ENCODE data around the gene CSHL1. TPM values are rescaled to one million over a fixed set of nuclear protein-coding genes. Genes with fewer than 3 reads are reported as not detected.
"Not testable (repeated sequence)": the region's sequence is repeated elsewhere in the genome, so short reads cannot be mapped to it uniquely, and the experiment has no call there.

The CSHL1 gene
- total RNA-seq, 1 donor from 2014 or later, result not detected

DNA sequence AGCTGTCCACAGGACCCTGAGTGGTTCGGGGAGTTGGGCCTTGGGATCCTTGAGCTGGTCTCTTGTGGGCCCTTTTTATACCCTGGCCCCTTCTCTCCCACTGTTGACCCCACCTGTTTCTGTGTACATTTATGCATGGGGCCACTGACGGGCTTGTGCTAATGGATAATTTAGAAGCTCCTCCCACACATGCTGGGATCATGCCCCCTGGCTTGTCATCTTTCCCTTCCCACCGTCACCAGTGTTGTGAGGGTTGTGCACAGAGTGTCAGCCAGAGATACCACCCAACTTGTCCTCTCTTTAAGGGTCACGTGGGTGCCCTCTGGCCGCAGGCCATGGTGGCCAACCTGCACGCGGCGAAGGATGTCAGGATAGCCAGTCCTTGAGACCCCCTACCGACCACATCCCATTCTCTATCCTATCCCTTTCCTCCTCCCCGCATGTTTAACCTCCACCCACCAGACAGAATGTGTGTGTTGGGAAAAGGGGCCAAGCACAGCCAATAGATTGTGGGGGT lies 7.8 kb upstream of the CSHL1 start, which contains the start of gene GH1:
Gene GH1, minus strand, starts transcription at position 51 of the 517 bp plus-strand sequence. CDS start 63 bp downstream, outside the sequence.
- not testable (repeated sequence) for DNase-seq (ENCODE audit: low read depth)

DNA sequence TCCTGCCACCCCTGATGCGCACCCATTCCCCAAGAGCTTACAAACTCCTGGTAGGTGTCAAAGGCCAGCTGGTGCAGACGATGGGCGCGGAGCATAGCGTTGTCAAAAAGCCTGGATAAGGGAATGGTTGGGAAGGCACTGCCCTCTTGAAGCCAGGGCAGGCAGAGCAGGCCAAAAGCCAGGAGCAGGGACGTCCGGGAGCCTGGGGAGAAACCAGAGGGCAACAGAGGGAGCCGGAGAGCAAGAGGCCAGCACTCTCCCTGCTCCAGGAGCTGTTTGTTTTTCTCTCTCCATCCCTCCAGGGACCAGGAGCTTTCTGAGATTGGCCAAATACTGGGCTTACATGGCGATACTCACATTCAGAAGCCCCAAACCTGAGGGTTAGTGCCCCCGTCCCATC lies 7.2 kb upstream of the CSHL1 start:
- no peak for DNase-seq (ENCODE audit: low read depth)

DNA sequence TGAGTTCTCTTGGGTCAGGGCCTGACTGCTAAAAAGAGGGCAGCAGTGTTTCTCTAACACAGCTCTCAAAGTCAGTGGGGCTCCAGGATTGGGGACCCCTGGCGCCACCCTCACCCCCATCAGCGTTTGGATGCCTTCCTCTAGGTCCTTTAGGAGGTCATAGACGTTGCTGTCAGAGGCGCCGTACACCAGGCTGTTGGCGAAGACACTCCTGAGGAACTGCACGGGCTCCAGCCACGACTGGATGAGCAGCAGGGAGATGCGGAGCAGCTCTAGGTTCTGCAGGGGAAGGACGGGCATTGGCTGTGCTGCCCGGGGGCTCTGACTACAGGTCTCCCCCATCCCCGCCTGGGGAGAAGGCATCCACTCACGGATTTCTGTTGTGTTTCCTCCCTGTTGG lies 6.6 kb upstream of the CSHL1 start:
- DNase-seq (ENCODE audit: low read depth), result no peak

DNA sequence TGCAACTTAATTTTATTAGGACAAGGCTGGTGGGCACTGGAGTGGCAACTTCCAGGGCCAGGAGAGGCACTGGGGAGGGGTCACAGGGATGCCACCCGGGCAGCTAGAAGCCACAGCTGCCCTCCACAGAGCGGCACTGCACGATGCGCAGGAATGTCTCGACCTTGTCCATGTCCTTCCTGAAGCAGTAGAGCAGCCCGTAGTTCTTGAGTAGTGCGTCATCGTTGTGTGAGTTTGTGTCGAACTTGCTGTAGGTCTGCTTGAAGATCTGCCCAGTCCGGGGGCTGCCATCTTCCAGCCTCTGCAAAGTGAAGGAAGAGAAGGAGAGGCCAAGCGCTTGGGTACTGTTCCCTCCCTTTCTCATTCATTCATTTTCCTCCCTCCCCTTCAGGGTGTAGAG lies 6.1 kb upstream of the CSHL1 start:
- not testable (repeated sequence) for DNase-seq (ENCODE audit: low read depth)

DNA sequence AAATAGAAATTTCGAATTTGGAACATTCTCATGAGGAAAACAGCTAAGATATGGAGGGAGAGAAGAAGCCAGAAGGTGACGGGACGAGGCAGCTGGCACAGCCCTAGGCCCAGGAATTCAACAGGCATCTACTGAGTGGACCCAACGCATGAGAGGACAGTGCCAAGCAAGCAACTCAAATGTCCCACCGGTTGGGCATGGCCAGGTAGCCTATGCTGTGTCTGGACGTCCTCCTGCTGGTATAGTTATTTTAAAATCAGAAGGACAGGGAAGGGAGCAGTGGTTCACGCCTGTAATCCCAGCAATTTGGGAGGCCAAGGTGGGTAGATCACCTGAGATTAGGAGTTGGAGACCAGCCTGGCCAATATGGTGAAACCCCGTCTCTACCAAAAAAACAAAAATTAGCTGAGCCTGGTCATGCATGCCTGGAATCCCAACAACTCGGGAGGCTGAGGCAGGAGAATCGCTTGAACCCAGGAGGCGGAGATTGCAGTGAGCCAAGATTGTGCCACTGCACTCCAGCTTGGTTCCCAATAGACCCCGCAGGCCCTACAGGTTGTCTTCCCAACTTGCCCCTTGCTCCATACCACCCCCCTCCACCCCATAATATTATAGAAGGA lies 5.6 kb upstream of the CSHL1 start:
- no peak for DNase-seq (ENCODE audit: low read depth)

DNA sequence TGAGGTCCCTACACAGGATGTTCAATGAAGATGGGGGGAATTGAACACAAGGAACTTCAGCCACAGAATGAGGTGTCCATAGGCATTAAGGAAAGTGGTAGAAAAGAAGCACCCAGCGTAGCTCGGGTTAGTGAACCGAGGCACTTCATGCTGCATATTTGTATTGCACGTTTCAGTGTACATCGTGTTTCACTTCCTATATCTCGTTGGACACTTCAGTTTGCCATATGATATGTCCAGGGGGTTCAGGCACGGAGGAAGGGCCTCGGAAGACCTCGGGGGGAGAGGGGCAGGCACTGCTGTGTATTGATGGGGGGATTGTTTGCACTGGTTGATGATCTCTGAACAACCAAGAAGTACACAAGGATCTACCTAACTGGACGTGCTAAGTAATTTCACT lies 4.7 kb upstream of the CSHL1 start:
- DNase-seq (ENCODE audit: low read depth), result not testable (repeated sequence)

DNA sequence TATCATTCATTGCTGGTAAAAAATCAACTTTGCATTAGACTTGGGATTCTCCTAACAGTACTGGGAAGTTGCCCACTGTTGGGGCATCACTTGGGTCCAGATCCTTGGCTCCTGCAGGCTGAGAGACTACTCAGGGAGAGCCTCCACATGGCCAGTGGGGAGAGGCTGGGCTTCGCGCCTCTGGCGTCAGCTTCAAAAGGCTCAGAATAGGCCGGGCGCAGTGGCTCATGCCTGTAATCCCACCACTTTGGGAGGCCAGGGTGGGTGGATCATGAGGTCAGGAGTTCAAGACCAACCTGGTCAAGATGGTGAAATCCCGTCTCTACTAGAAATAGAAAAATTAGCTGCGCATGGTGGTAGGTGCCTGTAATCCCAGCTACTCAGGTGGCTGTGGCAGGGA lies 3.4 kb upstream of the CSHL1 start:
- DNase-seq (ENCODE audit: low read depth), result no peak

DNA sequence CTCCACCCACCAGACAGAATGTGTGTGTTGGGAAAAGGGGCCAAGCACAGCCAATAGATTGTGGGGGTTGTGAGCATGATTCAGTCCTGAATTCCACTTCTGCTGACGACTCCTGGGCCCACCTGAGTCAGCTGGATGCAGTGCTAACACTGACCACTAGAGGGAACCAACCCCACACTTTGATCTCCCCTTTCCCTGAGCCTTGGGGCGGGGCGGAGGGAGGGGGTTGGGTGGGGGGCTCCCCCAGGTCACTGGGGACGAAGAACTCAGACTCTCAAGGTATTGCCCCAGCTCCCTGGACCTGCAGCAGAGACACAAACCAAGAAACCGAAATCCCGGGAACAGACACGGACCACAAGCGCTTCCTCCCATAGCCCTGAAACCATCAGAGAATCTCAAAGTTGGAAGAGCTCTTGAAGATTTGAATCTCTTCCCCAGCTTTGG lies 621 bp upstream of the CSHL1 start:
- no peak for DNase-seq (ENCODE audit: low read depth)

DNA sequence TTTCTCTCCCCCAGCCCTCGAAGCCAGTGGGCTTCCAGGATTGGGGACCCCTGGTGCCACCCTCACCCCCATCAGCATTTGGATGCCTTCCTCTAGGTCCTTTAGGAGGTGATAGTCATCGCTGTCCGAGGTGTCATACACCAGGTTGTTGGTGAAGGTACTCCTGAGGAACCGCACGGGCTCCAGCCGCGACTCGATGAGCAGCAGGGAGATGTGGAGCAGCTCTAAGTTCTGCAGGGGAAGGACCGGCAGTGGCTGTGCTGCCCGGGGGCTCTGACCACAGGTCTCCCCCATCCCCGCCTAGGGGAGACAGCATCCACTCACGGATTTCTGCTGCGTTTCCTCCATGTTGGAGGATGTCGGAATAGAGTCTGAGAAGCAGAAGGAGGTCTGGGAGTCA lies 962 bp downstream of the CSHL1 start:
- no peak for DNase-seq (ENCODE audit: low read depth)

DNA sequence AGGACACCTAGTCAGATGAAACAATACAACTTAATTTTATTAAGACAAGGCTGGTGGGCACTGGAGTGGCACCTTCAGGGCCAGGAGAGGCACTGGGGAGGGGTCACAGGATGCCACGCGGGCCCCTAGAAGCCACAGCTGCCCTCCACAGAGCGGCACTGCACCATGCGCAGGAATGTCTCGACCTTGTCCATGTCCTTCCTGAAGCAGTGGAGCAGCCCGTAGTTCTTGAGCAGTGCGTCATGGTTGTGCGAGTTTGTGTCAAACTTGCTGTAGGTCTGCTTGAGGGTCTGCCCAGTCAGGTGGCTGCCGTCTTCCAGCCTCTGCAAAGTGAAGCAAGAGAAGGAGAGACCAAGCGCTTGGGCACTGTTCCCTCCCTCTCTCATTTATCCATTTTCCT lies 1.5 kb downstream of the CSHL1 start:
- not testable (repeated sequence) for DNase-seq (ENCODE audit: low read depth)

DNA sequence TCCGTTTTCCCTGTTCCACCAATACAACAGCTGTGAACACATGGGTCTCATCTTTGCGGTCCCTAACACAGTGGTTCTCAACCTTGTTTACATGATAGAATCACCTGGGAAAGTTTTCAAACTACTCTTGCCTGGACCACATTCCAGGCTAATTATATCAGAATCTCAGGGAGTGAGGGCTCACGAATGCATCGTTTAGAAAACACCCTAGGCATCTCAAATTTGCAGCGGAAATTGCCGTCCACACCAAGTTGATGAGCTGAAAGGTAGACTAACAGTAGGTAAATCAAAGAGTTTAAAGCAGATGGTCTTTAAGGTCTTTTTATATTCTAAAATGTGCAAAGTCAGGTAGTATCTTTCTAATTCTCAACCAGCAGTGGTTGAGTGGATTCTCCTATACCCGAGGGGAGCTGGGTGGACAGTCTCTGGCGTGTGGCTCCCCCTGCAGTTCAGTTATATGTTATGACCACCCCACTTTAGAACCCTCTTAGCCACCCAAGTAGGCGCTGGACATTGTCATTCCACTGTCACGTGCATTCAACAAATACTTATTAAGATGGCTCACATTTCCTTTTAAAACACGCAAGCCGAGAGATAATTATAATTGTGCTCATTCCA lies 3.8 kb downstream of the CSHL1 start:
- DNase-seq (ENCODE audit: low read depth), result not testable (repeated sequence)

DNA sequence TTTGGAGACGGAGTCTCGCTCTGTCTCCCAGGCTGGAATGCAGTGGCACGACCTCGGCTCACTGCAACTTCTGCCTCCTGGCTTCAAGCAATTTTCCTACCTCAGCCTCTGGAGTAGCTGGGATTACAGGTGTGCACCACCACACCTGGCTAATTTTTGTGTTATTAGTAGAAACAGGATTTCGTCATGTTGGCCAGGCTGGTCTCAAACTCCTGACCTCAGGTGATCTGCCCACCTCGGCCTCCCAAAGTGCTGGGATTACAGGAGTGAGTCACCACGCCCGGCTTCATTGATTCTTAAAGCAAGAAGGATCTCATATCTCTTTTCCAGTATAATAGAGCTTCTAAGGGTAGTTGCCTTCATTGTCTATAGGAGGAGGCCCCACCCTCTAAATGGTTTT lies 6.3 kb downstream of the CSHL1 start:
- not testable (repeated sequence) for DNase-seq (ENCODE audit: low read depth)

DNA sequence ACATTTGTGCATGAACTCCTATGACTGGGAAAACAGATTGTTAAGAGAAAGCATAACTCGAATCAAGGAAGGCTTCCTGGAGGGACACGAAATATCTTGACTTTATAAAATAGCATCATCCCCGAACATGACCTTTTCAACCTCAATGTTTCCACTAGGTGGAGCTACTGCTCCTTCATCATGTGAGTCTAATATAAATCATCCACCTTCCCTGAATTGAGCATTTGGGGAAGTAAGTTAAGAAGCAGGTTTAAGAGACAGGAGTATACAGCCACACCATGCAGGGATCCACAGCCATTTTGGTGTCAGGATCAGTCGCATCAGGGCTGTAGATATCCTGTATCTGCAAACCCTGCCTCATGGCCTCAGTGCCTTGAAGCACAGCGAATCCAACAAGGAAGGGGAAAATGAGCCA lies 7.3 kb downstream of the CSHL1 start:
- not testable (repeated sequence) for DNase-seq (ENCODE audit: low read depth)

DNA sequence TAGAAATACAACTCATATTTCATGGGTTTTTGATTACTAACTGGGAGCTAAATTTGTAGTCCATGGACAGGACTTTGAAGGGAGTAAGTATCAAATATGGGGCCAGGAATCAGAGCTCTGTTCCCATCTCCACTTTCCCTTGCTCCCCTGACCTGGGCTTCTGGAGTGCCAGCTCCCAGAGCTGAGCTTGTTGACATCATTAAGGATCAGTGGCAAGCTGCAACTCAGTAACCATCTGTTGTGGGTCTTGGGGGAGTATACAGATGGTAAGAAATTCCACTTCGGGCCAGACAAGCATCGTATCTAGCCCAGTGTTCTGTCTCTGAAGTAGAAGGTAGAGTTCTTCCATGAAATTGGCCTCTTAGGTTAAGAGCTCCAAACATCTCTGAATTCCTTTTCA lies 9.1 kb downstream of the CSHL1 start:
- not testable (repeated sequence) for DNase-seq (ENCODE audit: low read depth)

DNA sequence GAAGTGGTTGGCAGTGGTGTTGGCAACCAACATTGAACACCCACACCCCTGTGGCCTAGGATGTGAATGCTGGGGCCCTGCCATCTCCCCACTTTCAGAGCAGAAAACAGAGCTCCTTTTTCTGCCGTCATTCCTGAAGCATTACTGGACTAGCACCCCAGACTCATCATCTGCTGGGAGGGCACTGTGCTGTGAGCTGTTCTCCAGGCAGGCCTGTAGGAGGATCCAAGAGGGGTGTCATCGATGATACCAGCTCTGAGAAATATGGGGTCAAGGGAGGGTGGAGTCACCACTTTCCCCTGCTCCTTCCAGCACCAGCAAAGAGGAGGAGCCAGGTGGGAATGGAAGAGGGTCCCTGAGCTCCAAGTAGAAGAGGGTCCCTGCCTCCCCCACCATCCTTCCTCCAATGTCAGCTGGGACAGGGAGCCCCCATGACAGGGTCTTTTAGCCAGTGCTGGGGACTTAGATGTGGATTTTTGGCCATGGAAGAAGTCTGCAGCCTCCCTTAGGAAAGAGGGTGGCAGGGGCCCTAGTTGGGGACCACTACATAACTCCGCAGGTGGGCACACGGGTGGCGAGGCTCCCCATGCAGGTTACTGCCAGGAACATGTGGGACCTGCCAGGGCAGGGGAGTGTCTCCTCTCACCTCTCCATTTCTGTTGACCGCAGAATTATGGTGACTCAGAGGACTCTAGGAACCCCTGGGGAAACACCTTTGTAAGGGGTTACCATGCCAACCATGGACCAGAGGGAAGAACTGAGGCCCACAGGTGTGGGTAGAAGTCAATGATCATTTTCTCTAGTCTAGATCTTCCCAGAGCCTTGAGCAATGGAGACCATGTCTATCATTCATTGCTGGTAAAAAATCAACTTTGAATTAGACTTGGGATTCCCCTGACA lies 11.9 kb downstream of the CSHL1 start:
- not testable (repeated sequence) for DNase-seq (ENCODE audit: low read depth)

DNA sequence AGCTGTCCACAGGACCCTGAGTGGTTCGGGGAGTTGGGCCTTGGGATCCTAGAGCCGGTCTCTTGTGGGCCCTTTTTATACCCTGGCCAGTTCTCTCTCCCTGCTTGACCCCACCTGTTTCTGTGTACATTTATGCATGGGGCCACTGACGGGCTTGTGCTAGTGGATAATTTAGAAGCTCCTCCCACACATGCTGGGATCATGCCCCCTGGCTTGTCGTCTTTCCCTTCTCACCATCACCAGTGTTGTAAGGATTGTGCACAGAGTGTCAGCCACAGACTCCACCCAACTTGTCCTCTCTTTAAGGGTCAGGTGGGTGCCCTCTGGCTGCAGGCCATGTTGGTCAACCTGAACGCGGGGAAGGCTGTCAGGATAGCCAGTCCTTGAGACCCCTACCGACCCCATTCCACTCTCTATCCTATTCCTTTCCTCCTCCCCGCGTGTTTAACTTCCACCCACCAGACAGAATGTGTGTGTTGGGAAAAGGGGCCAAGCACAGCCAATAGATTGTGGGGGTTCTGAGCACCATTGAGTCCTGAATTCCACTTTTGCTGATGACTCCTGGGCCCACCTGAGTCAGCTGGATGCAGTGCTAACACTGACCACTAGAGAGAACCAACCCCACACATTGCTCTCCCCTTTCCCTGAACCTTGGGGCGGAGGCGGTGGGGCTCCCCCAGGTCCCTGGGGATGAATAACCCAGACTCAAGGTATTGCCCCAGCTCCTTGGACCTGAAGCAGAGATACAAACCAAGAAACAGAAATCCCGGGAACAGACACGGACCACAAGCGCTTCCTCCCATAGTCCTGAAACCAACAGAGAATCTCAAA lies 14.3 kb downstream of the CSHL1 start, which contains the start of gene CSH1:
Gene CSH1, minus strand, starts transcription at position 51 of the 831 bp plus-strand sequence. CDS start 63 bp downstream, outside the sequence.
- not testable (repeated sequence) for DNase-seq (ENCODE audit: low read depth)

DNA sequence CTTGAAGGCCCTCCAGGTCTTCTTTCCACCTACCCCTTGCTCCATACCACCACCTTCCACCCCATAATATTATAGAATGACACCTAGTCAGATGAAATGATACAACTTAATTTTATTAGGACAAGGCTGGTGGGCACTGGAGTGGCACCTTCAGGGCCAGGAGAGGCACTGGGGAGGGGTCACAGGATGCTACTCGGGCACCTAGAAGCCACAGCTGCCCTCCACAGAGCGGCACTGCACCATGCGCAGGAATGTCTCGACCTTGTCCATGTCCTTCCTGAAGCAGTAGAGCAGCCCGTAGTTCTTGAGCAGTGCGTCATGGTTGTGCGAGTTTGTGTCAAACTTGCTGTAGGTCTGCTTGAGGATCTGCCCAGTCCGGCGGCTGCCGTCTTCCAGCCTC lies 16.2 kb downstream of the CSHL1 start:
- DNase-seq (ENCODE audit: low read depth), result not testable (repeated sequence)

DNA sequence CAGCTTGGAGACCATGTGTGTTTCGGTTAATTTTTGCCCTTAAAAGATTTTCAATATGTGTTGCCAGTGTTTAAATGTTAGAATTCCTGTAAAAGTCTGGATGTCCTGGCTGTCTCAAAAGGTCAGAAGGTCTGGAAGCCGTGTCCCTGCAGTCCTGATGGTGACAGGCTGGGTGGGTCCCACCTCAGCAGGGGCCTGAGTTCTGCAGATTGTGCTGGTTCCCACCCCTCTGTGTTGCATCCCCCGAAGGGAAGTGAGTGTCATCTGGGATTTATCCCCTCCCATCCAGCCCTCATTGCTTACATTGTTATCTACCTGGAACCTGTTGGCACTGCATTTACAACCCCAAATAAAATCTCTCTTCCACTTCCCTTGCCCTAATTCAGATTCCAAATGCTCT lies 17.0 kb downstream of the CSHL1 start:
- not testable (repeated sequence) for DNase-seq (ENCODE audit: low read depth)

DNA sequence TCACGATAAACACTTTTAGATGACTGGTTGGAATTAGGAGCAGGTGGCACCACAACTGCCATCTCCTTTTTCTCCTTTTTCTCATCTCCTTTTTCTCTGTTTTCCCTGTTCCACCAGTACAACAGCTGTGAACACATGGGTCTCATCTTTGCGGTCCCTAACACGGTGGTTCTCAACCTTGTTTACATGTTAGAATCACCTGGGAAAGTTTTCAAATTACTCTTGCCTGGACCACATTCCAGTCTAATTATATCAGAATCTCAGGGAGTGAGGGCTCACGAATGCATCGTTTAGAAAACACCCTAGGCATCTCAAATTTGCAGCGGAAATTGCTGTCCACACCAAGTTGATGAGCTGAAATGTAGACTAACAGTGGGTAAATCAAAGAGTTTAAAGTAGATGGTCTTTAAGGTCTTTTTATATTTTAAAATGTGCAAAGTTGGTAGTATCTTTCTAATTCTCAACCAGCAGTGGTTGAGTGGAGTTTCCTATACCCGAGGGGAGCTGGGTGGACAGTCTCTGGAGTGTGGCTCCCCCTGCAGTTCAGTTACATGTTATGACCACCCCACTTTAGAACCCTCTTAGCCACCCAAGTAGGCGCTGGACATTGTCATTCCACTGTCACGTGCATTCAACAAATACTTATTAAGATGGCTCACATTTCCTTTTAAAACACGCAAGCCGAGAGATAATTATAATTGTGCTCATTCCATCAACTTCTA lies 18.6 kb downstream of the CSHL1 start:
- not testable (repeated sequence) for DNase-seq (ENCODE audit: low read depth)

DNA sequence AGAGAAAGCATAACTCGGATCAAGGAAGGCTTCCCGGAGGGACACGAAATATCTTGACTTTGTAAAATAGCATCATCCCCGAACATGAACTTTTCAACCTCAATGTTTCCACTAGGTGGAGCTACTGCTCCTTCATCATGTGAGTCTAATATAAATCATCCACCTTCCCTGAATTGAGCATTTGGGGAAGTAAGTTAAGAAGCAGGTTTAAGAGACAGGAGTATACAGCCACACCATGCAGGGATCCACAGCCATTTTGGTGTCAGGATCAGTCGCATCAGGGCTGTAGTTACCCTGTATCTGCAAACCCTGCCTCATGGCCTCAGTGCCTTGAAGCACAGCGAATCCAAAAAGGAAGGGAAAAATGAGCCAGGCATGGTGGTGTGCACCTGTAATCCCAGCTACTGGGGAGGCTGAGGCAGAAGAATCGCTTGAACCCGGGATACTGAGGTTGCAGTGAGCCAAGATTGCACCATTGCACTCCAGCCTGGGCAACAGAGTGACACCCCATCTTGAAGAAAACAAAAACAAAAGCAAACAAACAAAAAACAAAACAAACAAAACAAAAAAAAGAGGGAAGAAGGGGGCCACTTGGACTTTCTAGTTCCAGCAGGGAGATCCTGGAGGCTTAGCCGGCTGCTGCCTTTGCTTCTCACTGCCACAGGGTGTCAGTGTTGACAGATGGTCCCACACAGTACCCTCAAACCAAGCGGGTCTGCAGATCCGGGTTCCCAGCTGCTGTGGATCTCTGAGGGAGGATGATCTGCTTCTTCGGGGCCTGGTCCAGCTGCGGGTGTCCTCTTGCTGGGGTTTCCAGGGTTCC lies 21.8 kb downstream of the CSHL1 start:
- DNase-seq (ENCODE audit: low read depth), result not testable (repeated sequence)
